Nephron (organoid): ENCODE results near the gene PRR7.

ENCODE experiments used
- H3K27ac Mint-ChIP-seq, 3 experiments: 2 replicates each; pipeline ENCODE4 v1.8.0; 2020; ENCODE audit warnings: mixed read lengths in 3 of 3, mild to moderate bottlenecking in 2 of 3, moderate library complexity in 1 of 3
- H3K27me3 Mint-ChIP-seq: 2 replicates; pipeline ENCODE4 v1.8.0; 2021; ENCODE audit warnings: low read depth, mild to moderate bottlenecking, moderate library complexity, mixed read lengths
- H3K36me3 Mint-ChIP-seq: 2 replicates; pipeline ENCODE4 v1.8.0; 2020; ENCODE audit warnings: low read depth, mixed read lengths
- H3K4me1 Mint-ChIP-seq: 2 replicates; pipeline ENCODE4 v1.8.0; 2020; ENCODE audit warnings: mixed read lengths
- H3K4me3 Mint-ChIP-seq, 3 experiments: 2 replicates each; pipeline ENCODE4 v1.8.0; 2020; ENCODE audit warnings: mild to moderate bottlenecking in 3 of 3, mixed read lengths in 3 of 3, moderate library complexity in 2 of 3
- H3K9me3 Mint-ChIP-seq: 2 replicates; pipeline ENCODE4 v1.8.0; 2020; ENCODE audit warnings: mixed read lengths
- TF ChIP-seq, protein P1 (sequence below), 3 experiments: fragments of 200-600 bp; sonication (generic); IDR thresholded peaks; one replicate each; pipeline ENCODE4 v1.5.0; 2021; ENCODE audit warnings: antibody characterized with exemption in 3 of 3; ENCODE audit not compliant: unreplicated experiment in 3 of 3

The PRR7 gene

GRCh38 chr5:177497292-177498012 lies 50.8 kb downstream of the PRR7 start, which contains the start of gene PDLIM7:
Gene PDLIM7 (minus strand): TSS chr5:177497604. CDS start chr5:177496512, 1,092 bp downstream.
- H3K27ac Mint-ChIP-seq, result peak within 1 kb of the TSS; percentile 96 to 97 (median 97)

DNA sequence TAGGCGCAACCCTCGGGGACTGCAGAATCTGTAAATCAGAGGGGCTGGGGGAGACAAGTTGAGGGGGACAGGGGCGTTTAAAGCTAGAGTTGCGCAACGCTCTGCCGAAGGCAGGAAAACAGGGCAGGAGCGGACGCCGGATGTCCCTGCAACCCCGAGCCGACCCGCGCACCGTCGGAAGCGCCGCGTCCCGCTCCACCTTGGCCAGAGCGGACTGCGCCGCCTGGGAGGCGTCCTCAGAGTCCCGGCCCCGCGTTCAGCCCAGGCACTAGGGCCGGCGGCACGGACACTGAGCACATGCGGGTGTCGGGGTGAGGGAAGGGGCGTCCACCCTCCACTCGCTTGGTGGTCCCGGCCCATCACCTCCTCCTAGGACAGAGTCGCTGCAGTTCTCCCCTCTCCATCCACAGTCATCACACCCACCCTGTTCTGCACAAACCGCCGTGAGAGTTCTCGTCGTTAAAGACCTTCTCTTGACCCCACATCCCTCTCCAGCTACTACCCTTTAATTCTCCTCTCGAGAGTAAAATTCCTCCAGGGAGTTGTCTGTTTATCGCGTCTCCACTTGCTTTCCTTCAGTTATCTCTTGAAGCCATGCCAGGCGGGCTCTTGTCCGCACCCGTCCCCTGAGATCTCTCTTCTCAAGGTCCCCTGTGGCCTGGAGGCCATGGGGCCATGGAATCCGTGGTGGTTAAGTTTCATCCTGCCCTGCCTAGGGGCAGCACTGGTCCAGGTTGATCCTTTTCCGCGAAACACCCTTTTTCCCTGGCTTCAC lies 51.6 kb downstream of the PRR7 start:
- Mint-ChIP-seq H3K27ac (peak overlapping the region; percentile 84 to 97 (median 91)), H3K4me3 (peak overlapping the region; percentile 91 to 93 (median 91)), H3K9me3 (no peaks in the 10 kb centered on the region), H3K36me3 (peaks cover 2% of the 10 kb centered on the region), H3K27me3 (peaks cover 4% of the 10 kb centered on the region), H3K4me1 (peaks cover 52% of the 10 kb centered on the region)
- TF ChIP-seq, protein P1, sequence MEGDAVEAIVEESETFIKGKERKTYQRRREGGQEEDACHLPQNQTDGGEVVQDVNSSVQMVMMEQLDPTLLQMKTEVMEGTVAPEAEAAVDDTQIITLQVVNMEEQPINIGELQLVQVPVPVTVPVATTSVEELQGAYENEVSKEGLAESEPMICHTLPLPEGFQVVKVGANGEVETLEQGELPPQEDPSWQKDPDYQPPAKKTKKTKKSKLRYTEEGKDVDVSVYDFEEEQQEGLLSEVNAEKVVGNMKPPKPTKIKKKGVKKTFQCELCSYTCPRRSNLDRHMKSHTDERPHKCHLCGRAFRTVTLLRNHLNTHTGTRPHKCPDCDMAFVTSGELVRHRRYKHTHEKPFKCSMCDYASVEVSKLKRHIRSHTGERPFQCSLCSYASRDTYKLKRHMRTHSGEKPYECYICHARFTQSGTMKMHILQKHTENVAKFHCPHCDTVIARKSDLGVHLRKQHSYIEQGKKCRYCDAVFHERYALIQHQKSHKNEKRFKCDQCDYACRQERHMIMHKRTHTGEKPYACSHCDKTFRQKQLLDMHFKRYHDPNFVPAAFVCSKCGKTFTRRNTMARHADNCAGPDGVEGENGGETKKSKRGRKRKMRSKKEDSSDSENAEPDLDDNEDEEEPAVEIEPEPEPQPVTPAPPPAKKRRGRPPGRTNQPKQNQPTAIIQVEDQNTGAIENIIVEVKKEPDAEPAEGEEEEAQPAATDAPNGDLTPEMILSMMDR (IDR thresholded peaks at IDR 0.05; ENCODE audit: unreplicated experiment in 3 of 3), result no peak

More at GRCh38 chr5:177497292-177498012, 50.8 kb downstream of the PRR7 start, which contains the start of gene PDLIM7:
- Mint-ChIP-seq H3K4me3 (peak within 1 kb of the TSS; percentile 91 to 93 (median 93)), H3K9me3 (no peaks in the 10 kb centered on the region), H3K36me3 (peaks cover 10% of the 10 kb centered on the region), H3K4me1 (peaks cover 59% of the 10 kb centered on the region), H3K27me3 (peaks cover 4% of the 10 kb centered on the region)
- TF ChIP-seq, protein P1 (IDR thresholded peaks at IDR 0.05; ENCODE audit: unreplicated experiment in 3 of 3), result no peak

- Mint-ChIP-seq H3K4me1 (peaks cover 35% of the 10 kb centered on the region), H3K9me3 (no peaks in the 10 kb centered on the region), H3K36me3 (no peaks in the 10 kb centered on the region), H3K27ac (peak overlapping the region; percentile 46 to 90 (median 88)), H3K27me3 (peaks cover 4% of the 10 kb centered on the region), H3K4me3 (peak overlapping the region; percentile 71 to 81 (median 76))
- TF ChIP-seq, protein P1 (IDR thresholded peaks at IDR 0.05; ENCODE audit: unreplicated experiment in 3 of 3), result no peak
Observed at GRCh38 chr5:177499842-177500241, 53.2 kb downstream of the PRR7 start.

DNA sequence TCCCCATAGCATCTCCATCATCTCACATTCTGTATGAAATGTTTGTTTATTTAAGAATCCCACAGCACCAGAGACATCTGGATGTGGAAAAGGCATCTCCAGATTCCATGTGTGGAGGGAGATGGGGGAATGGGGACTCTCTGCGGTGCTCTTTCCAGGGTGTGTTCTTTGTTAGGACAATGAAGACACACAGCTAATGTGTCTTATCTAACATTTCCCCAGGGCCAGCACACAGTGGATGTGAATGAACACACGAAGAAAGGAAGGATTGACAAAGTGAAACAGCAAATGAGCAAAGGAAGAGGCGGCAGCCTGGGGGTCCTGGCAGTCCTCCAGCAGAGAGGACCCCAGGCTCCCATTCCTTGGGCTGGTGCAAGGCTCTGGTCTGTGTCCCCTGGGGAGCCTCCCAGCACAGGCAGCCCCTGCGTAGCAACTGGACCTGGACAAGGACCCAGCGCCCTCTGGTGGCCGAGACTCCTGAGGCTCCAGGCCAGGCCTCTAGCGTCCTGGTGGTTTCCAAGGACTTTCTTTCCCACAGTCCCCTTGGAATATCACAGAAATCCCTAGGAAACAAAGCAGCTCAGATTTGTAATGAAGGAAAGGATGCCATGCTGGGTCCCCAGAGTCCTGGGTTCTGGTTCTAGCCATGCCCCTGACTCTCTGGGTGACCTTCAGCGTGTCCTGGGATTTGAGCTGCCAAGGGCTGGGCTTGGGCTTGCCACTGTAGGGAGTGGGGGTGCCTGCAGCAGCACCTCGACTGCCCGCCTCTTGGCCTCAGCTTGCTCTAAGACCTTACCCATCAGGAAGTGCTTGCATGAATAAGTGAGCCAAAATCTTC lies 54.3 kb downstream of the PRR7 start:
- Mint-ChIP-seq H3K27ac (peak overlapping the region; percentile 46 to 90 (median 88)), H3K36me3 (no peaks in the 10 kb centered on the region), H3K4me3 (peak overlapping the region; percentile 49 to 66 (median 52)), H3K27me3 (peaks cover 4% of the 10 kb centered on the region), H3K4me1 (peaks cover 33% of the 10 kb centered on the region), H3K9me3 (no peaks in the 10 kb centered on the region)
- TF ChIP-seq, protein P1 (IDR thresholded peaks at IDR 0.05; ENCODE audit: unreplicated experiment in 3 of 3), result peak; percentile 95 to 97 (median 96)

DNA sequence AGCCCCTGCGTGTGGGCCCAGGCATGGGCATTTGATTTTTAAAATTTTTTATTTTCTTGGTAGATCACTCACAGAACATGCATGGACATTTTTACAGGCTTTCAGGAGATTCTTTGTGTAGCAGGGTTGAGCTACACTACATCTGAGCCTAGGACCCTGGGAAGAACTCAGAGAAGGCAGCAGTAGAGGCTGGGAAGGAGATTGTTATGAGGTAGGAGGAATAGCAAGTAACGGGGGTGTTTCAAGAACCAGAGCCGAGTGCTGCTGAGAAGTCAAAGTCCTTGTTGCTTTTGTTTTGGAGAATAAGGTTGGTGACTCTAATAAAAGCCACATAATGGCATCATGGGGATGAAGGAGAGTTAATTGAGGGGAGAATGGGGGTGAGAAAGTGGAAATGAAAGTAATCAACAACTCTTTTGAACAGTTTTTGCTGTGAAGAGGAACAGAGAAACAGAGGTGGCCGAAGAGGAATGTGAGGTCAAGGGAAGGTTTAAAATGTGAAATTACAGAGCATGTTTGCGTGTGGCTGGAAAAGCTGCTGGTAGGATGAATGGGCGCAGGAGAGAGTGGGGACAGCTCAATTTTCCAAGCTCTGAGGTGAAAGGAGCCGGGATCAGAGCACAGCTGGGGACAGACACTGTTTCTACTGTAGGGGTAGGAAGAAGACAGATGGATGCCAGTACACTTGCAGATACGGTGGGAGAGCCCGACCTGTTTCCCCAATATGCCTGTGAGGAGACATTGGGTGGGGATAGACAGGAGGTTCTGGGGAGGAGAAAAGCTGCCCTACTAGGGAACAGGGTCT lies 55.5 kb downstream of the PRR7 start:
- H3K9me3 Mint-ChIP-seq, result no peaks in the 10 kb centered on the region
- H3K4me1 Mint-ChIP-seq, result peaks cover 33% of the 10 kb centered on the region
- H3K27me3 Mint-ChIP-seq, result peaks cover 4% of the 10 kb centered on the region
- H3K4me3 Mint-ChIP-seq, result no peak overlapping the region
- peaks cover 2% of the 10 kb centered on the region for H3K36me3 Mint-ChIP-seq
- TF ChIP-seq, protein P1 (IDR thresholded peaks at IDR 0.05; ENCODE audit: unreplicated experiment in 3 of 3), result no peak
- peak overlapping the region in 1 of 3 experiments; percentile 29 for H3K27ac Mint-ChIP-seq
